GM21528 (cell line): ENCODE results near the gene PAK5.
A peak's percentile ranks its signal among the peaks of the same experiment; 100 is the strongest.

Experiments used
- ATAC-seq: cut with Tn5 transposase; IDR thresholded peaks from one replicate; pipeline ENCODE4 v1.9.1; 2021; ENCODE audit warnings: mild to moderate bottlenecking, moderate library complexity; ENCODE audit not compliant: unreplicated experiment, low FRiP score

The PAK5 gene

GRCh38 chr20:9543214-9543613, 295.7 kb downstream of the PAK5 start:
- no peak for ATAC-seq

- no peak for ATAC-seq
Measured at GRCh38 chr20:9535449-9535848, 303.4 kb downstream of the PAK5 start.

GRCh38 chr20:9534025-9534424, 304.9 kb downstream of the PAK5 start:
- ATAC-seq: no peak

- ATAC-seq: no peak
Measured at GRCh38 chr20:9532069-9532838, 306.6 kb downstream of the PAK5 start.

GRCh38 chr20:9531581-9531980, 307.3 kb downstream of the PAK5 start:
- ATAC-seq: no peak

GRCh38 chr20:9523636-9524035, 315.2 kb downstream of the PAK5 start:
- no peak for ATAC-seq

GRCh38 chr20:9520086-9520485, 318.8 kb downstream of the PAK5 start:
- no peak for ATAC-seq

GRCh38 chr20:9518576-9519175, 320.2 kb downstream of the PAK5 start:
- ATAC-seq: no peak

- no peak for ATAC-seq
Measured at GRCh38 chr20:9517297-9518162, 321.3 kb downstream of the PAK5 start.

- no peak for ATAC-seq
Measured at GRCh38 chr20:9516234-9516871, 322.5 kb downstream of the PAK5 start.

- ATAC-seq: no peak
Measured at GRCh38 chr20:9515741-9516233, 323.1 kb downstream of the PAK5 start.

GRCh38 chr20:9515214-9515585, 323.7 kb downstream of the PAK5 start:
- ATAC-seq: no peak

GRCh38 chr20:9514461-9515213, 324.2 kb downstream of the PAK5 start, which contains the start of gene LAMP5:
LAMP5 (plus strand) TSS chr20:9514590; CDS start chr20:9514853, 263 bp downstream.
- ATAC-seq: no peak

- ATAC-seq: no peak
Measured at GRCh38 chr20:9514072-9514460, 324.8 kb downstream of the PAK5 start.

- peak; percentile 54 for ATAC-seq
Measured at GRCh38 chr20:9510911-9511310, 328.0 kb downstream of the PAK5 start.

GRCh38 chr20:9509246-9509645, 329.6 kb downstream of the PAK5 start:
- ATAC-seq: no peak

- no peak for ATAC-seq
Measured at GRCh38 chr20:9508696-9509178, 330.1 kb downstream of the PAK5 start.

GRCh38 chr20:9508240-9508661, 330.6 kb downstream of the PAK5 start:
- no peak for ATAC-seq

GRCh38 chr20:9507544-9508239, 331.2 kb downstream of the PAK5 start:
- ATAC-seq: no peak
